ENCODE results near the gene C1GALT1.

C1GALT1 gene

DNA sequence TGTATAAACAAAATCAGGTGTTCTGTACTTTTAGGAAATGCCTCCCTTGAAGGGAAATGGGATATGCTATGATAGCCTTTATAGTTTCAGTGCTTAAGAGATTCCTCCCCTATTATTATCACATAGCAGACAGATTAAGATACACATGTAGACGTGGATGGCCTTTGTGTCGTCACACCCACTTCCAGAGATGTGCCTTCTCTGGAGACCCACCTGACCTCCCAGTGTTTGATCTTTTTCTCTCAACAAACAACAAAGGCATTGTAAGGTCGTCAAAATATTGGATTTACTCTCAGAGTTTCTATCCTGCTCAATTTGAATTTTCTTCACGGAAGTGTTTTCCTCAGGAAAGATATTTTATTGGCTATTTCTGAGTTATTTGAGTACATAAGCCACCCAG lies 25.7 kb upstream of the C1GALT1 start:
- no peaks in the 10 kb centered on the region for H3K27me3 Mint-ChIP-seq
- H3K27ac Mint-ChIP-seq, result peak overlapping the region; percentile 91
- peaks cover 1% of the 10 kb centered on the region for H3K9me3 Mint-ChIP-seq
- peak overlapping the region; percentile 91 for H3K4me3 Mint-ChIP-seq
- H3K4me1 Mint-ChIP-seq, result peaks cover 40% of the 10 kb centered on the region
- H3K36me3 Mint-ChIP-seq, result peaks cover 18% of the 10 kb centered on the region
- DNase-seq (ENCODE audit: low spot score in 2 of 2), result no peak
- no peak for ATAC-seq (ENCODE audit: low read depth)

GRCh38 chr7:7157177-7157886 lies 25.0 kb upstream of the C1GALT1 start:
- Mint-ChIP-seq H3K27ac (peak overlapping the region; percentile 91), H3K4me1 (peaks cover 38% of the 10 kb centered on the region), H3K9me3 (peaks cover 1% of the 10 kb centered on the region), H3K27me3 (no peaks in the 10 kb centered on the region), H3K36me3 (peaks cover 19% of the 10 kb centered on the region), H3K4me3 (peak overlapping the region; percentile 91)
- ATAC-seq (ENCODE audit: low read depth) (peak; percentile 80), DNase-seq (ENCODE audit: low spot score in 2 of 2) (peak; percentile 15 to 44)

DNA sequence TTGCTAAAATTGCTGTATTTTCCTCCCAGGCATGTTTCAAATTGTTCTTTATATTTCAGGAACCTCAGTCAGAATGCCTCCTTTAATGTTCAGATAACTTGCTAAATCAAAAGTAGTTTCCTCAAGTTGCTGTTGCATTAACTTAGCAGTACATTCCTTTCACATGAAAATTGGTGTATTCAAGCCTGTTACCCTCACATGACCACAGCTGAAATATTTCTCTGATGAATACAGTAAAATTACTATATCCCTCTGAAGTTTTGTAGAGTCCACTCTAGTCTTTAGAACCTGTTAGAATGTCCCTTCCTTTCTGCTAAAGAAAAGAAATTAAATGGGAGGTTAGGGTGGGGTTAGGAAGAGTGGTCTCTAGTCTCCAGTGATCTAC lies 24.5 kb upstream of the C1GALT1 start:
- no peaks in the 10 kb centered on the region for H3K27me3 Mint-ChIP-seq
- ATAC-seq (ENCODE audit: low read depth) (no peak), DNase-seq (ENCODE audit: low spot score in 2 of 2) (no peak)
- H3K9me3 Mint-ChIP-seq, result peaks cover 1% of the 10 kb centered on the region
- peaks cover 19% of the 10 kb centered on the region for H3K36me3 Mint-ChIP-seq
- peak overlapping the region; percentile 91 for H3K27ac Mint-ChIP-seq
- H3K4me3 Mint-ChIP-seq, result peak overlapping the region; percentile 91
- H3K4me1 Mint-ChIP-seq, result peaks cover 36% of the 10 kb centered on the region

GRCh38 chr7:7159063-7159658 lies 23.2 kb upstream of the C1GALT1 start:
- Mint-ChIP-seq H3K27ac (peak overlapping the region; percentile 91), H3K4me1 (peaks cover 38% of the 10 kb centered on the region), H3K36me3 (peaks cover 20% of the 10 kb centered on the region), H3K27me3 (no peaks in the 10 kb centered on the region), H3K4me3 (peak overlapping the region; percentile 89), H3K9me3 (peaks cover 1% of the 10 kb centered on the region)
- DNase-seq (ENCODE audit: low spot score in 2 of 2), result peak in 1 of 2 donors; percentile 29
- ATAC-seq (ENCODE audit: low read depth), result peak; percentile 63

DNA sequence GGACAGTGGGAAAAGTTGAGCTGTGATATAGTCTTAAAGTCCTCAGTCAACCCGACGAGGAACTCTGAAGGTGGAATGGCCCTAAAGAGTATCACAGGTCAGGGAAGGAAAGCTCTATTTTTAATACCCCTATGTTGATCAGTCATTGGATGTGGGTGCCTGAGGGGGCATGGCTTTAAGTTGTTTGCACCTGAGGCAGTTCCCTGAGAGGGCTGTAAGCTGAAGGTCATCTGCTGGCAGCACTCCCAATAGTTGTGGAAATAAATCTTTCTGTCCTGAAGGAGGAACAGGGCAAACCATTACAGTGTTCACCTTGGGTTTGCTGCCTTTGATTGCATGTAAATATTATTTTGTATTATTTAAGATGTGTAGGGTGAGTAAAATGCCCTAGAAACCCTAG lies 17.8 kb upstream of the C1GALT1 start:
- Mint-ChIP-seq H3K27ac (no peak overlapping the region), H3K36me3 (peaks cover 54% of the 10 kb centered on the region), H3K4me1 (peaks cover 45% of the 10 kb centered on the region), H3K4me3 (no peak overlapping the region), H3K9me3 (peaks cover 3% of the 10 kb centered on the region), H3K27me3 (no peaks in the 10 kb centered on the region)
- DNase-seq (ENCODE audit: low spot score in 2 of 2) (no peak), ATAC-seq (ENCODE audit: low read depth) (no peak)

DNA sequence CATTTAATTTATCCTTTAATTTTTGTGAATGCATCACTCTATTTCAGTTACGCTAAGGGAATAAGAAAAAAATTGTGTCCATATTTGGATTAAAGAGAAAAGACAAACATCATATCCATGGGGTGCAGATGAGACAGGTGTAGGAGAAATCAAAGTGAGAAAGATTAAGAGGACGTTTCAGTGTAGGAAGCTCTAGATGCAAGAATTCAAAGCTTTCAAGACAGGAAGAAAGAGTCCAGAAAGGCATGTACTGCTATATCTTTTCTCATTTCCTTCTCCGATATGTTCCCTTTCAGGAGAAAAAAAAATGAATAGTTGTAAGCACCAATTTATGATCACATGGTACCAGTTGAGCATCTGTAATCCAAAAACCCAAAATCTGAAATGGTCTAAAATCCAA lies 17.0 kb upstream of the C1GALT1 start:
- Mint-ChIP-seq H3K27ac (no peak overlapping the region), H3K36me3 (peaks cover 55% of the 10 kb centered on the region), H3K4me3 (no peak overlapping the region), H3K4me1 (peaks cover 41% of the 10 kb centered on the region), H3K9me3 (peaks cover 5% of the 10 kb centered on the region), H3K27me3 (no peaks in the 10 kb centered on the region)
- ATAC-seq (ENCODE audit: low read depth) (no peak), DNase-seq (ENCODE audit: low spot score in 2 of 2) (no peak)

GRCh38 chr7:7166318-7166717 lies 16.0 kb upstream of the C1GALT1 start:
- Mint-ChIP-seq H3K27ac (no peak overlapping the region), H3K4me3 (no peak overlapping the region), H3K36me3 (peaks cover 54% of the 10 kb centered on the region), H3K4me1 (peaks cover 35% of the 10 kb centered on the region), H3K27me3 (no peaks in the 10 kb centered on the region), H3K9me3 (peaks cover 7% of the 10 kb centered on the region)
- ATAC-seq (ENCODE audit: low read depth) (no peak), DNase-seq (ENCODE audit: low spot score in 2 of 2) (no peak)

GRCh38 chr7:7169296-7169695 lies 13.0 kb upstream of the C1GALT1 start:
- Mint-ChIP-seq H3K9me3 (peaks cover 17% of the 10 kb centered on the region), H3K27ac (no peak overlapping the region), H3K4me3 (no peak overlapping the region), H3K36me3 (peaks cover 66% of the 10 kb centered on the region), H3K27me3 (no peaks in the 10 kb centered on the region), H3K4me1 (peaks cover 36% of the 10 kb centered on the region)
- no peak for DNase-seq (ENCODE audit: low spot score in 2 of 2)
- no peak for ATAC-seq (ENCODE audit: low read depth)

DNA sequence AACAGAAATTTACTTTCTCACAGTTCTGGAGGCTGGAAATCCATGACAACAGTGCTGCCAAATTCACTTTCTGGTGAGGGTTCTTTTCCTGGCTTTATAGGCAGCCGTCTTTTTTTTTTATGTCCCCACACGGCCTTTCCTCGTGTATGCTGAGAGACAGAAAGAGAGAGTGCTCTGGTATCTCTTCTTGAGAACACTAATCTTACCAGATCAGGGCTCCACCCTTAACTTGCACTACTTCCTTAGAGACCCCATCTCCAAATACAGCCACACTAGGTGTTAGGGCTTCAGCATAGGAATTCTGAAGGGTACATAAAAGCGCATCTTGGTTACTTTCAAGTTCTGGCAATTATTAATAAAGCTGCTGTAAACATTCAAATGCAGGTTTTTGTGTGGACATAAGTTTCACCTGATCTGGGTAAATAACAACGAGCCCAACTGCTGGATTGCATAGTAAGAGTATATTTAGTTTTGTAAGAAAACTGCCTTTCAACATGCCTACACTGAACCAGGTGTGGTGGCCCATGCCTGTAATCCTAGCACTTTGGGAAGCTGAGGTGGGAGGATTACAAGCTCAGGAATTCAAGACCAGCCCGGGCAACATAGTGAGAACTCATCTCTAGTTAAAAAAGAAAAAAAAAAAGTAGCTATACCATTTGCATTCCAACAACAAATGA lies 8.2 kb upstream of the C1GALT1 start:
- no peak overlapping the region for H3K27ac Mint-ChIP-seq
- peaks cover 16% of the 10 kb centered on the region for H3K9me3 Mint-ChIP-seq
- peaks cover 55% of the 10 kb centered on the region for H3K36me3 Mint-ChIP-seq
- ATAC-seq (ENCODE audit: low read depth) (no peak), DNase-seq (ENCODE audit: low spot score in 2 of 2) (no peak)
- no peak overlapping the region for H3K4me3 Mint-ChIP-seq
- peaks cover 35% of the 10 kb centered on the region for H3K4me1 Mint-ChIP-seq
- no peaks in the 10 kb centered on the region for H3K27me3 Mint-ChIP-seq

DNA sequence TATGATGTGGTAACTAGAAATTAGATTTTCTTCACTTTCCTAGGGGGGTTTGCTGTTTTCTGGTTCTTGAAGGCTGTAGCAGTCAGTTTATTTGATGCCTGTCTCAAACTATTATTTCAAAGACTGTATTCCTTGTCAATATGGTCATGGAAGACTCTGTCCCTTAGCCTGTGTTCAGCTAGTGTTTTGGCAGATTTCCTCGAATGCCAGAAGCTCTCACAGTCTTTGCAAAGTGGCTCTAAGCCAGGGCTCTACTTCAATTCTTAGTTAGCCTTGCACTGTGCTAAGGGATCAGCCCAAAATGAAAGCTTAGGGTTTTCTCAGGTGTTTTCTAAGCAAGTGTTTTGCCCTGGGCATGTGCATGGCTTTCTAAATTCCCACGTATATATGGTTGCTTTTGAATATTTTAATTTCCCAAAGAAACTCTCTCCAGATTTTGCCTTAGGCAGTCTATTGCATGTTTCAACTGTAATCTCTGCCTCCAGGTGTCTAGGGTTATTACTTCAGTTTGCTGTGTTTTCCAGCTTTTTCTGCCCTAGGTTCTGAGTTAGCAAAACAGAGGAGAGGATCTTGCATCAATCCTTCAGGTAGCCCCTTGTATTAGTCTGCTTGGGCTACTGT lies 7.2 kb upstream of the C1GALT1 start:
- Mint-ChIP-seq H3K27ac (peak overlapping the region; percentile 64), H3K36me3 (peaks cover 45% of the 10 kb centered on the region), H3K4me3 (no peak overlapping the region), H3K4me1 (peaks cover 28% of the 10 kb centered on the region), H3K27me3 (no peaks in the 10 kb centered on the region), H3K9me3 (peaks cover 14% of the 10 kb centered on the region)
- DNase-seq (ENCODE audit: low spot score in 2 of 2), result no peak
- no peak for ATAC-seq (ENCODE audit: low read depth)

DNA sequence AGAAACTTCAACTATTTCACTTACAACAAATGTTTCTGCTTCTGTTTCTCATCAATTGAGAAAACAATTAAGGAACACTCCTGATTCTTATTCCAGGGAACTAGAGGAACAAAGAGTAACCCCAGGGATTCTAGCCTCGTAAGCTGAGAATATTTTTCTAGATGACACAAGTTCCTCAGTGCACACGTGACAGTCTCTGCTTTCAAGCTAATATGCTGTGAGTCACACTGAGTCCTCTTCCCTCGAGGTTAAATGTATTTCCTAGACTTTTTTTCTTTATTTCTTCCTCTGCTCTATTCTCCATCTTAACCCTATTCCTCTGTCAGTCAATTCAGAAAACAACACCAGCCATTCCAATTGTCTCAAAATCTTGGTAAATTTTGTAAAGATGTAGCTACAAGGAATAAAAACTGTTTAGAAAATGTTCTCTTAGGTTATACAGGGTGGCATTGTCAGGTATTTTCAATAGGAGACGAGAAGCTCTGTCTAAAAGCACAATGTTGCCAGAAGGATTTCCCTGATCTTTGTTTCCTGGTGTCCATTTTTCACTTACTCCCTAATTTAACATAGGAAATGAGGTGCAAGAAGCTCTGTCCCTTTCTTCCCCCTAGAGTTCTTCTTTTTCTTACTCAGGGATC lies 5.8 kb upstream of the C1GALT1 start:
- DNase-seq (ENCODE audit: low spot score in 2 of 2), result no peak

GRCh38 chr7:7177044-7177517 lies 5.3 kb upstream of the C1GALT1 start:
- Mint-ChIP-seq H3K27ac (peak overlapping the region; percentile 80), H3K27me3 (no peaks in the 10 kb centered on the region)

More for the DNA sequence above, 5.8 kb upstream of the C1GALT1 start:
- Mint-ChIP-seq H3K4me3 (no peak overlapping the region), H3K27ac (peak overlapping the region; percentile 80), H3K36me3 (peaks cover 36% of the 10 kb centered on the region), H3K9me3 (peaks cover 10% of the 10 kb centered on the region), H3K4me1 (peaks cover 32% of the 10 kb centered on the region), H3K27me3 (no peaks in the 10 kb centered on the region)
- peak; percentile 47 for ATAC-seq (ENCODE audit: low read depth)

GRCh38 chr7:7178081-7178480 lies 4.3 kb upstream of the C1GALT1 start:
- Mint-ChIP-seq H3K4me3 (no peak overlapping the region), H3K4me1 (peaks cover 26% of the 10 kb centered on the region), H3K27me3 (no peaks in the 10 kb centered on the region), H3K27ac (peak overlapping the region; percentile 80), H3K9me3 (peaks cover 4% of the 10 kb centered on the region), H3K36me3 (peaks cover 23% of the 10 kb centered on the region)
- DNase-seq (ENCODE audit: low spot score in 2 of 2) (no peak), ATAC-seq (ENCODE audit: low read depth) (no peak)

More at GRCh38 chr7:7177044-7177517, 5.3 kb upstream of the C1GALT1 start:
- Mint-ChIP-seq H3K4me3 (no peak overlapping the region), H3K9me3 (peaks cover 9% of the 10 kb centered on the region), H3K36me3 (peaks cover 33% of the 10 kb centered on the region), H3K4me1 (peaks cover 32% of the 10 kb centered on the region)
- no peak for DNase-seq (ENCODE audit: low spot score in 2 of 2)
- no peak for ATAC-seq (ENCODE audit: low read depth)
